Gastroesophageal sphincter (tissue), 4 donors: ENCODE measurements around the gene PRKN. TPM values are rescaled to one million over a fixed set of nuclear protein-coding genes. Genes with fewer than 3 reads are reported as not detected.
"Not testable (repeated sequence)": the region's sequence is repeated elsewhere in the genome, so short reads cannot be mapped to it uniquely, and the experiment has no call there.

Experiments
- ATAC-seq: fragments of 150-250 bp; one replicate; pipeline ENCODE4 v1.9.1; 2016; ENCODE audit warnings: mild to moderate bottlenecking, moderate library complexity
- H3K27ac ChIP-seq, 4 donors: fragments of 200-600 bp; sonication (generic) in 3 of 4; 1 replicate in 3 of 4; 2 replicates in 1 of 4; pipeline ENCODE4 v1.5.1; 2016 to 2019
- H3K27me3 ChIP-seq: fragments of 200-600 bp; sonication (generic); one replicate; pipeline ENCODE4 v1.5.1; 2019
- H3K36me3 ChIP-seq, 2 donors: fragments of 200-600 bp; sonication (generic); one replicate each; pipeline ENCODE4 v1.5.1; 2019; ENCODE audit warnings: control low read depth in 1 of 2
- H3K4me1 ChIP-seq, 3 donors: fragments of 200-600 bp; sonication (generic); 1 replicate in 2 of 3; 2 replicates in 1 of 3; pipeline ENCODE4 v1.5.1; 2016 to 2019; ENCODE audit warnings: control low read depth in 2 of 3
- H3K4me3 ChIP-seq, 2 donors: fragments of 200-600 bp; sonication (generic); one replicate each; pipeline ENCODE4 v1.5.1; 2019; ENCODE audit warnings: mild to moderate bottlenecking in 1 of 2, moderate library complexity in 1 of 2
- H3K9me3 ChIP-seq, 3 donors: fragments of 200-600 bp; sonication (generic); one replicate each; pipeline ENCODE4 v1.5.1; 2017 to 2019; ENCODE audit warnings: control low read depth in 2 of 3
- EP300 ChIP-seq: sonication (generic); formaldehyde crosslinking; IDR thresholded peaks from one replicate; pipeline ENCODE4 v1.6.1; 2017; ENCODE audit warnings: antibody characterized with exemption, mild to moderate bottlenecking
- POLR2A ChIP-seq, 2 donors: fragments of 450-650 bp; IDR thresholded peaks; one replicate each; pipeline ENCODE4 v1.6.1; 2017; ENCODE audit warnings: antibody characterized with exemption in 2 of 2, mild to moderate bottlenecking in 2 of 2, moderate library complexity in 1 of 2
- POLR2AphosphoS5 ChIP-seq: sonication (generic); formaldehyde crosslinking; IDR thresholded peaks from one replicate; pipeline ENCODE4 v1.6.1; 2017; ENCODE audit warnings: antibody characterized with exemption
- WGBS, 2 donors: methylation state at CpG; one replicate each; pipeline ENCODE4 v1.1.5; 2018; ENCODE audit warnings: low coverage in 1 of 2; 5-methylcytosine and 5-hydroxymethylcytosine counted together
- total RNA-seq, 4 donors: library from RNA; depleted of rRNA; stranded (reverse); fragments of >200 nt; gene quantifications; one replicate each; pipeline ENCODE4 v1.1.0, GENCODE V29; 2016
- TF ChIP-seq, protein P1 (sequence below), 4 experiments: fragments of 200-600 bp in 2 of 4; fragments of 450-650 bp in 2 of 4; sonication (generic) in 1 of 4; IDR thresholded peaks; one replicate each; pipeline ENCODE4 v1.5.1; 2017 to 2019; ENCODE audit warnings: antibody characterized with exemption in 4 of 4, mild to moderate bottlenecking in 2 of 4, moderate library complexity in 2 of 4

PRKN gene
- total RNA-seq, 4 donors from 2014 or later = 8.4 to 58.6 (median 25.8) TPM

DNA sequence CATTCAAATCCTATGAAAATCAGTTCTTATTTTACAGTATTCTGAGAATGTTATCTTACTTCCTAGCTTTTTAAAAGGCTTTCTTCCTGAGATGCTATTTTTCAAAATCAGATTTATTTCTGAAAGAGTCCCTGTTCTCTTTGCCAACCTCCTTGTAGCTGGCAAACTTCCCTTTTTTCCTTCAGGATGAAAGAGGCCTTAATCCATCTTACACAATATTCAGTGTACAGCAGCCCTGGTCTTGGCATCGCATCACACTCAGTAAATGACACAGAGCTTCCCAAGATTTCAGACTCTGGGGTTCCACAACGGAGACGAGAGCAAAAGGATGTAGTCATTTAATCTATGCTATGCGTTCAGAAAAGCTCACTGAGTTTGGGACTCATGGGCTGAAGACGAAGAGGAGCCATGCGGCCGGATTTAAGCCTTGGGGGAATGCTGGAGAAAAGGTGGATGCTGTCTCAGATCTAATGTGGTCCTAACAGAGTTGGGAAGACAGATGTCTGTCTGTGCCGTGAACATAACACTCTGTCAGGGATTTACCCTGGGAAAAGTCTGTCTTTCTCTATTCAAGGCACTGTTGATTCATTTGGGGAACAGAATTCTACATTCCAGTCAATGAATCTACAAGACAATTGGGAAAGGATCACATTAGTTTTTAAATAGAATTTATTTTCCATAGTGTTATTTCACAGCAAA lies 837.3 kb downstream of the PRKN start:
- Histone ChIP-seq H3K36me3 (no peaks in the 10 kb centered on the region), H3K4me1 (peaks cover 0 to 9% (median 0%) of the 10 kb centered on the region in 3 donors), H3K27ac (no peak overlapping the region), H3K4me3 (no peak overlapping the region), H3K27me3 (no peaks in the 10 kb centered on the region), H3K9me3 (no peaks in the 10 kb centered on the region)
- peak; percentile 37 for TF ChIP-seq POLR2AphosphoS5
- TF ChIP-seq POLR2A (IDR thresholded peaks at IDR 0.05) = no peak
- no peak for ATAC-seq
- 34 to 39% methylated on average over 7 to 8 of the region's 8 CpGs for WGBS, 2 donors

DNA sequence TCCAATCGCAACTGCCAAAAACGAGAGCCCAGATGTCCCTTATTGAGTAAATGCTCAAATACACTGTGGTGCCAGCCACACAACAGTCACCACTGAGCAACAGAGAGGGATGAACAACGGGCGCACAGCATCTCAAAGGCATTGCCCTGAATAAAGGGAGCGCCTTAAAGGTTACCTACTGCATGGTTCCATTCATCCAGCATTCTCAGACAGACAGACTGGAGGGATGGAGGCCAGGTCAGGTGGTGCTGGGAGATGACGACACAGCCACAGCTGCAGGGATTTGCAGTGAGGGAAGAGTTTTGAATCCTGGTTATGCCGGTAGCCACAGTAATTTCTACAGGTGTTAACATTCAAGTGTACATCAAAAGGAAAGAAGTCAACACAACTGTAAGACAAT lies 838.2 kb downstream of the PRKN start:
- WGBS, 2 donors = 80 to 91% methylated on average over 5 to 7 of the region's 7 CpGs
- no peaks in the 10 kb centered on the region for H3K36me3 ChIP-seq
- no peak overlapping the region for H3K27ac ChIP-seq
- TF ChIP-seq POLR2A (IDR thresholded peaks at IDR 0.05) = no peak
- H3K4me1 ChIP-seq = peaks cover 0 to 9% (median 0%) of the 10 kb centered on the region in 3 donors
- H3K9me3 ChIP-seq = no peaks in the 10 kb centered on the region
- ATAC-seq = no peak
- H3K4me3 ChIP-seq = no peak overlapping the region
- no peaks in the 10 kb centered on the region for H3K27me3 ChIP-seq

DNA sequence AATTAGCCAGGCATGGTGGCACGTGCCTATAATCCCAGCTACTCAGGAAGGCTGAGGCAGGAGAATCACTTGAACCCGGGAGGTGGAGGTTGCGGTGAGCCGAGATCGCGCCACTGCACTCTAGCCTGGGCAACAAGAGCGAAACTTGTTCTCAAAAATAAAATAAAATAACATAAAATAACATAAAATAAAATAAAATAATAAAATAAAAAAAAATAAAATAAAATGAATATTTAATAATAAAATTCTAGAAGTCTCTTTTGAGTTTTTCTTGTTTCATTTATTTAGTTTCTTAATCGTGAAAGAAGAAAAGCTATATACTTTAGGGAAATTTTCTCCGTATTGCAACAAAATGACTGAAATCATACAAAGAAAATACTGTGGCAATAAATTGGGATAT lies 841.0 kb downstream of the PRKN start:
- H3K4me1 ChIP-seq, H3K9me3 ChIP-seq, H3K36me3 ChIP-seq, H3K27me3 ChIP-seq, ATAC-seq, H3K27ac ChIP-seq, H3K4me3 ChIP-seq: not testable (repeated sequence)
- 94 to 100% methylated on average over 2 to 7 of the region's 9 CpGs for WGBS, 2 donors

DNA sequence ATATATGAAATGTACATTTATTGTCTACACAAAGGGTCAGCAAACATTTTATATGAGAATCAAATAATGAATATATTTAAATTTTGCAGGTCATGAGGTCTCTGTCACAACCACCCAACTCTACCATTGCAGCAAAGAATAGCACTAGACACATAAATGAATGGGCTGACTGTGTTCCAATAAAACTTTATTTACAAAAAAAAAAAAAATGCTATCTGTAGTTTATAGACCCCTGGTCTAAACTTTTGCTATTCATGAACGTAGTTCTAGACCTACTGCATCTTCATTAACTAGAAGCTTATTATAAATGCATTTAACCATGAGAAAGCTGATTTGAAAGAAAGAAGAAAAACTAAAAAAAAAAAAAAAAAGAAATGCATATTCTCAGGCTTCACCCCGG lies 842.8 kb downstream of the PRKN start:
- ATAC-seq = no peak
- Histone ChIP-seq H3K4me1 (peaks cover 0 to 1% (median 0%) of the 10 kb centered on the region in 3 donors), H3K27ac (no peak overlapping the region), H3K4me3 (no peak overlapping the region), H3K27me3 (no peaks in the 10 kb centered on the region), H3K36me3 (no peaks in the 10 kb centered on the region), H3K9me3 (no peaks in the 10 kb centered on the region)
- WGBS, 2 donors = 0 to 89% methylated on average over 1 to 2 of the region's 2 CpGs
- TF ChIP-seq, protein P1, sequence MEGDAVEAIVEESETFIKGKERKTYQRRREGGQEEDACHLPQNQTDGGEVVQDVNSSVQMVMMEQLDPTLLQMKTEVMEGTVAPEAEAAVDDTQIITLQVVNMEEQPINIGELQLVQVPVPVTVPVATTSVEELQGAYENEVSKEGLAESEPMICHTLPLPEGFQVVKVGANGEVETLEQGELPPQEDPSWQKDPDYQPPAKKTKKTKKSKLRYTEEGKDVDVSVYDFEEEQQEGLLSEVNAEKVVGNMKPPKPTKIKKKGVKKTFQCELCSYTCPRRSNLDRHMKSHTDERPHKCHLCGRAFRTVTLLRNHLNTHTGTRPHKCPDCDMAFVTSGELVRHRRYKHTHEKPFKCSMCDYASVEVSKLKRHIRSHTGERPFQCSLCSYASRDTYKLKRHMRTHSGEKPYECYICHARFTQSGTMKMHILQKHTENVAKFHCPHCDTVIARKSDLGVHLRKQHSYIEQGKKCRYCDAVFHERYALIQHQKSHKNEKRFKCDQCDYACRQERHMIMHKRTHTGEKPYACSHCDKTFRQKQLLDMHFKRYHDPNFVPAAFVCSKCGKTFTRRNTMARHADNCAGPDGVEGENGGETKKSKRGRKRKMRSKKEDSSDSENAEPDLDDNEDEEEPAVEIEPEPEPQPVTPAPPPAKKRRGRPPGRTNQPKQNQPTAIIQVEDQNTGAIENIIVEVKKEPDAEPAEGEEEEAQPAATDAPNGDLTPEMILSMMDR (IDR thresholded peaks at IDR 0.05) = no peak
- TF ChIP-seq POLR2AphosphoS5 (no peak), POLR2A (IDR thresholded peaks at IDR 0.05) (no peak), EP300 (no peak)

DNA sequence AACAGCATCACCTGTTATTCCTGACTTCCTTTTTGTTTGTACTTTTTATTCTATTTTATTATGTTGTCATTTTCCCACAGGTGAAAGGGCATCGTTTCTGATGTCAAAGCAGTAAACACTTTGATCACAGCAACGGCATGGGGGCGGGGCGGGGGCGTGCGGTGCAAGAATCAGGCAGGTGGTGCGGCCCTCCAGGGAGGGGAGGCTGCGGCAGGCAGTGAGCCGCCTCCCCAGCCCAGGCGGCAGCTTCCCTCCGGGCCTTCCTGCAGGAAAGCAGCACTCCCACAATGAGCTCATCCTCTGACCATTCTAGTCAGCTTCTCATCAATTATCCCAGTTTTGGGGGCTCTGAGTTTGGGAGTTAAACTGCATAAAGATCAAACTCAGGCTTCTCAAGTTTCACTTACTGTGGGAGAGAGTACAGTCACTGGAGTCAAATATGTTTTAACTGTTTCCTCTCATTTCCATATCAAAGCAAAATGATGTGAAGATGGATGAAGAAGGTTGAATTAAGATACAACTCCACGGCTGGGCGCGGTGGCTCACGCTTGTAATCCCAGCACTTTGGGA lies 845.3 kb downstream of the PRKN start:
- Histone ChIP-seq H3K27me3 (no peaks in the 10 kb centered on the region), H3K9me3 (no peaks in the 10 kb centered on the region), H3K27ac (no peak overlapping the region), H3K4me1 (no peaks in the 10 kb centered on the region), H3K4me3 (no peak overlapping the region), H3K36me3 (no peaks in the 10 kb centered on the region)
- no peak for TF ChIP-seq POLR2AphosphoS5
- TF ChIP-seq, protein P1 (IDR thresholded peaks at IDR 0.05) = no peak
- no peak for TF ChIP-seq POLR2A (IDR thresholded peaks at IDR 0.05)
- TF ChIP-seq EP300 = no peak
- 50 to 73% methylated on average over 1 to 4 of the region's 15 CpGs for WGBS, 2 donors
- ATAC-seq = no peak

DNA sequence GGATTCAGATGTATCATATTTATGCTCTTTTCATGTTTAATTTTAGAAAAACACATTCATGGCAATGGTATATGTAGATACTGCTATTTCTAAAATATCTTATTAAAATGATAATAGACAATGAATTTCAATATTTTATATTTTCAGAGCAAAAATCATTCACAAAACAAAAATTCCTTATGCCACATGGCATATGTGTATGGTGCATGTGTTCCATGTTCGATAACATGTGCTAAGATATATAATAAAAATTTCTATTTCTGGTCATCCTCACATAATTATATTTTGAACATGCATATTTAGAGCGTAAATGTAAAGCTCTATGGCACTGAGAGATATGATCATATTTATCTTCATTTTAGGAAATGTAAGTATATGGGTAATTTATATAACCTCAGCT lies 847.5 kb downstream of the PRKN start:
- H3K4me3 ChIP-seq = no peak overlapping the region
- ATAC-seq = no peak
- H3K36me3 ChIP-seq = no peaks in the 10 kb centered on the region
- H3K27ac ChIP-seq = no peak overlapping the region
- WGBS, 2 donors = 90 to 95% methylated on average over 2 of the region's 2 CpGs
- no peaks in the 10 kb centered on the region for H3K9me3 ChIP-seq
- no peak for TF ChIP-seq POLR2AphosphoS5
- no peak for TF ChIP-seq EP300
- no peak for TF ChIP-seq POLR2A (IDR thresholded peaks at IDR 0.05)
- TF ChIP-seq, protein P1 (IDR thresholded peaks at IDR 0.05) = no peak
- no peaks in the 10 kb centered on the region for H3K4me1 ChIP-seq
- no peaks in the 10 kb centered on the region for H3K27me3 ChIP-seq
